ENCODE measurements around the gene IARS2.
"Not testable (repeated sequence)": the region's sequence is repeated elsewhere in the genome, so short reads cannot be mapped to it uniquely, and the experiment has no call there.

The IARS2 gene

DNA sequence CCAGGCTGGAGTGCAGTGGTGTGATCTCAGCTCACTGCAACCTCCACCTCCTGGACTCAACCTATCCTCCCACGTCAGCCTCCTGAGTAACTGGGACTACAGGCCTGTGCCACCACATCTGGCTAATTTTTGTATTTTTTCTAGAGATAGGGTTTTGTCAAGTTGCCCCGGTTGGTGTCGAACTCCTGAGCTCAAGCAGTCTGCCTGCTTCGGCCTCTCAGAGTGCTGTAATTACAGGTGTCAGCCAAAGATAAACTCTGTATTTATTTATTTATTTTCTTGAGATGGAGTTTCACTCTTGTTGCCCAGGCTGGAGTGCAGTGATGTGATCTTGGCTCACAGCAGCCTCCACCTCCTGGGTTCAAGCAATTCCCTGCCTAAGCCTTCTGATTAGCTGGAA is 18.7 kb downstream of the IARS2 start:
- DNase-seq (ENCODE audit: low read depth in 3 of 3): not testable (repeated sequence)

DNA sequence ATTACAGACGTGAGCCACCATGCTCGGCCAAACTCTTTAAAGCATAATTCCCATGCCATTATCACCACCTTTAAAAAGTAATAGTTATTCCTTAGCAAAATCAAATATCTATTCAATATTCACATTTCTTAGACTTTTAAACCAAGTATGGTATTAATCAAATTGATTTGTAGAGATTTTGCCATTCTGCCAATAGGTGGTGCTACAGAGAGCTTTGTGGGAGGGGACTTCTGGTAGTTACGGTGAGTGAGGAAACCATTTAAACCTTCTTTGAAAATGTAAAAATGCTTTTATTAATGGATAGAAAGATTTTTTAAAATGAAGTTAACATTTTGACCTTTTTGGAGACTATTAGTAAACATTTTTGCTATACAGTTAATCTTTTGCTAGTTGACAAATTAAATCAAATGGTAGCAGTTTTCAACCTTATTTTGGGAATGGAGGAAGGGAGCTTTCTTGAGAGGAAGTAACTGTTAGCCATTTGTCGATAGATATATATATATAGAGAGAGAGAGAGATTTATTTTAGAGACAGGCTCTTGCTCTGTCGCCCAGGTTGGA is 19.3 kb downstream of the IARS2 start:
- DNase-seq (ENCODE audit: low read depth in 3 of 3): no peak

DNA sequence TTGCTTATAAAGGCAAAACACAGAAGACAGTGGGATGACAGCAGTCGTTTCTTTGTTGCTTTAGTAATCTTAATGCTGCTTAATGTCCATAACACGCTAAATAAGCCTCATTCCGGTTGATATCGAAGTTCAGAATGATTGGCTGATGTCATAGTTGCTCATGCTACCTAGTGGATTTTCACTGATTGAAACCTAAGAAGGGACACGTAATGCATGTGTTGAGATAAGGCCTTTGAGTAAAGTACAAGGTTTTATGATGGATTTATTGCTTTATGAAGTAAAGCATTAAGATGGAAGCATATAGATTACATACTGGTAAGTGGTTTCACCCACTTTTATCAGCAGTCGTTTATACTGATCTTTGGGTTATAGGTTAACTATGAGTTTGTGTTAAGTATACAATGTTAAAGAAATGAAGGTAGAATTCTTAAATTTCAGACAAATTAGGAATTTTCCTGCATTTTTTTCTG is 25.1 kb downstream of the IARS2 start:
- no peak for DNase-seq (ENCODE audit: low read depth in 3 of 3)

DNA sequence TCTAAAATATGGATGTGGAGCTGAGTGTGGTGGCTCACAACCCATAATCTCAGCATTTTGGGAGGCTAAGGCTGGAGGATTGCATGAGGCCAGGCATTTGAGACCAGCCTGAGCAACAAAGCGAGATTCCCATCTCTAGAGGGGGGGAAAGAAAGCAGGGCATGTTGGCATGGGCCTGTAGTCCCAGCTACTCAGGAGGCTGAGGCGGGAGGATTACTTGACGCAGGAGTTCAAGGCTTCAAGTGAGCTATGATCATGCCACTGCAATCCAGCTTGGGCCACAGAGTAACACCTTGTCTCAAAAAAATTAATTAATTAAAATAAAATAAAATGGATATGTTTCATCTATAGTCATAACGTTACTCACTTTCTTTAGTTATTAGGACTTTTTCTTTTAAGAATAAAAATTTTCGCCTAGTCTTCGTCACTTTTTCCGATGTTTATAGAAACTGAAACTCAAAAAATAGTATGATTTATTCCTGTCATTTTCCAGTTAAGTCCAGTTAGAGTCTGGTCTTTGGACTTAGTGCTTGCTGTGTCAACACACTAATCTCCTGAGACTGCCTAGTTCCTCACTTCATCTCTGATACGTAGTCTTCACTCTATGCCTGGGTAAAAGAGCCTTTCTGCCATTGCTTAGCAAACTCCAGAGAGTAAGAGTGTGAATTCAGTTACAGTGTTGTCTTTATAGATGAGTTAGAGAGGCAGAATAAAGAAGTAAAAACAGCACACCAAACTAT is 28.0 kb downstream of the IARS2 start:
- DNase-seq (ENCODE audit: low read depth in 3 of 3): no peak

GRCh38 chr1:220123066-220123465 is 29.1 kb downstream of the IARS2 start:
- DNase-seq (ENCODE audit: low read depth in 3 of 3): no peak

GRCh38 chr1:220123889-220124288 is 30.0 kb downstream of the IARS2 start:
- no peak for DNase-seq (ENCODE audit: low read depth in 3 of 3)

DNA sequence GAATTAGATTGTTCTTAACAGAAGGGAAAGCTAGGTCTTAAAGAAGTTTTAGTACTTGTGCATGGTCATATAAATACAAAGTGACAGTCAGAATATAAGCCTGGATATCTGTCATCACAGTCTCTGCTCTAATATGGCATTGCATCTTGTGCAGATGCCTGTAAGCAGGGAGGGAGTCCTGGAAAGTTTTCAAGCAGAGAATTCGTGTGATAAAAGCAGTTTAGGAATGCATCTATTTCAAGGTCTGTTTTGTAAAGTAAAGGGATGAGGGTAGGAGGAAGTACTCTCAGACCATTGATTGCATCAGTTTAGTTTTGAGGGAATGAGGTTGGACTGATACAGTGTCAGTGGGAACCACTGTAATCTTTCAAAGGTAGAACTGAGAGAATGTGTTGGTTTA is 30.6 kb downstream of the IARS2 start:
- DNase-seq (ENCODE audit: low read depth in 3 of 3): no peak

DNA sequence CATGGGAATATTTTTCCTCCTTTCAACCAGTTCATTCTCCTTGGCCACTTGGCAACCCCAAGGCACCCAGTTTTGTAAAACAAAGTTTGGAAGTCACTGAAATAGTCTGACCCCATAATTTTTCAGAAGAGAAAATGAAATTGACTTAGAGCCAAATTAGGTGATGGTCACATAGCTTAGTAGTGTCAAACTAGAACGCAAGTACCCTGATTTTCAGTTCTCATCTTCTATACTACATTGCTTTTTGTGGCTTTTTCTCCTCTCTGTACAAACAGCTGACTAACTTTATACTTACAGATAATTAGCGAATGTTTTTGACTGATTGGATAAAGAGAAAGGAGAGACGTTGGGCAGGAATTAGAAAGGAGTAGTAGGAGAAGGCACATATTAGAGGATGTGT is 33.1 kb downstream of the IARS2 start:
- no peak for DNase-seq (ENCODE audit: low read depth in 3 of 3)

DNA sequence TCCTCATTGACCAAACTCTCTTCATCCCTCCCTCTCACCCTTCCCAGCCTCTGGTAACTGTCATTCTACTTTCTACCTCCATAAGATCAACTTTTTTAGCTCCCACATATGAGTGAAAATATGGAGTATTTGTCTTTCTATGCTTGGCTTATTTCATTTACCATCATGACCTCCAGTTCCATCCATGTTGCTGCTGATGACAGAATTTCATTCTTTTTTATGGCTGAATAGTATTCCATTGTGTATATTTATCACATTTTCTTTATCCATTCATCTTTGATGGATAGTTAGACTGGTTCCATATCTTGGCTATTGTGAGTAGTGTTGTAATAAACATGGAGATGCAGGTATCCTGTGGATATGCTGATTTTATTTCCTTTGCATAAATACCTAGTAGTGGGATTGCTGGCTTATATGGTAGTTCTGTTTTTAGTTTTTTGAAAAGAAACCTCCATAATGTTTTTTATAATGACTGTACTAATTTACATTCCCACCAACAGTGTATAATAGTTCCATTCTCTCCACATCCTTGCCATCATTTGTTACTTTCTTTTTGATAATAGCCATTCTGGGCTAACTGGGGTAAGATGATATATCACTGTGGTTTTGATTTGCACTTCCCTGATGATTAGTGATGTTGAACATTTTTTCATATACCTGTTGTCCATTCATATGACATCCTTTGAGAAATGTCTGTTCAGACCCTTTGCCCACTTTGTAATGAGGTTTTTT is 35.7 kb downstream of the IARS2 start:
- no peak for DNase-seq (ENCODE audit: low read depth in 3 of 3)

GRCh38 chr1:220135755-220136154 is 41.8 kb downstream of the IARS2 start:
- DNase-seq (ENCODE audit: low read depth in 3 of 3): no peak

DNA sequence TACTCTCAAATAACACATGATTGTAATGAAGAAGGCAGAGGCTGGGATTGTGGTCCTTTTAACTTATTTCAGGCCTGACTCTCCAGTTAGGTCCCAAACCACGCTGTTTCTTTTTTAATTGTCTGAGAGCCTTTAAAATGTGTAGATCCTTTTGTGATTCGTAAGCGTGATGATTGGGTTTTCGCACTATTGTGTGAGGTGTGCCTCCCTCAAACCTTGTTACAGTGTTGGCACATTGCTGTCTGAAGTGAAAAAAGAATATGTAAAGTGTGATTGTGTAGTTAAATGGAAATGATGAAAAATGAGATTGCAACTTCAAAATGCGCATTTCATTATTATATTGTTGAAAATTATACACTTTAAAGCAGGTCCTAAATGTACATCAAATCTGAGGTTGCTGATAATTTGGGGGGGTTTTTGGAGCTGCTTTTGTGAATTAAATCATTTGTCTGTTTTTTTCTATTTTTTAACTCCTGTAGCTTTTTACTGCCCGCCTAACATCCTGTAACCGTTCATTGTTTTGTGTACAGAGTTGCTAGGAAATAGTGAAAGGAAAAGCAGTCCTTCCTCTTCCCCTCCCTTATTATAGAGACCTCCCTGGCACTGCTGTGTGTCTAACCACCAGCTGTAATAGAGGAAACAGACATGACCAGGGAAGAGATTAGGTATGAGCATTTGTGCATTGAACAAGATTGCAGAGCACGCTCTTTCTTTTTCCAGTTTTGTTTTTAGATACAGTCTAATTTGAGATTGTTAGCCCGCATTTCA is 43.3 kb downstream of the IARS2 start:
- DNase-seq (ENCODE audit: low read depth in 3 of 3): no peak

DNA sequence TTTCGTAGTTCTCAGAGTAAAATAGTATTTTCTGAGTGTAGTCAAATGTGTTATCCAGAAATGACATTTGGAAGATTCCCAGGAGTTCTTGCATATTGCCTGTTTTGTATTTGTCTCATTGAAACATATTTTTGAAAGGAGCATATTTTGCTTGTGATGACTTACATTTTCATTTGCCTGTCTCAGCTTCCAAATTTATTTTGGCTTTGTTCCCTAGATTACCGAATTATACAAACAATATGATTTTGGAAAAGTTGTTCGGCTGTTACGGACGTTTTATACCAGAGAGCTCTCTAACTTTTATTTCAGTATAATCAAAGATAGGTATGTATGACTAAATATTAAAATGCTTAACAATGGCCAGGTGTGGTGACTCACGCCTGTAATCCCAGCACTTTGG is 46.0 kb downstream of the IARS2 start:
- DNase-seq (ENCODE audit: low read depth in 3 of 3): no peak

DNA sequence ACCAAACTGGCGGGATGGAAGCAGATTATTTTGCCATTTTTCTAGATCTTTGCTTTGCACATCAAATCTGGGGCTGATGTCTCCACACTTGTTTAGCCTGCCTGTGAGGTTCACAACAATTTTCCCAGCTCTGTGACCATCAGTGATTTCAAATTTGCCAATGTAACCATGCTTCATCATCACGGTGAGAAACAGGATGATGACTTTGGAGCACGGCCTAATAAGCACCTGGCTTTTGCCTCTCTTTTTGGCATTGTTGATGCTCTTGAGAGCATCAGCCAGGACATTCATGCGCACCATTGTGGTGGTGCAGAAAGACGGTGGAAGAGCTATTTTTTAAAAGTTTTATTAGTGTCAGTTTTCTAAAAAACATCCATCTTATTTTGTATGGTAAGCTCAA is 50.1 kb downstream of the IARS2 start:
- DNase-seq (ENCODE audit: low read depth in 3 of 3): no peak

- DNase-seq (ENCODE audit: low read depth in 3 of 3): no peak
These were observed 55.8 kb downstream of the IARS2 start for GRCh38 chr1:220149742-220150141.

- DNase-seq (ENCODE audit: low read depth in 3 of 3): no peak
These were observed 57.5 kb downstream of the IARS2 start for GRCh38 chr1:220151454-220151853.

DNA sequence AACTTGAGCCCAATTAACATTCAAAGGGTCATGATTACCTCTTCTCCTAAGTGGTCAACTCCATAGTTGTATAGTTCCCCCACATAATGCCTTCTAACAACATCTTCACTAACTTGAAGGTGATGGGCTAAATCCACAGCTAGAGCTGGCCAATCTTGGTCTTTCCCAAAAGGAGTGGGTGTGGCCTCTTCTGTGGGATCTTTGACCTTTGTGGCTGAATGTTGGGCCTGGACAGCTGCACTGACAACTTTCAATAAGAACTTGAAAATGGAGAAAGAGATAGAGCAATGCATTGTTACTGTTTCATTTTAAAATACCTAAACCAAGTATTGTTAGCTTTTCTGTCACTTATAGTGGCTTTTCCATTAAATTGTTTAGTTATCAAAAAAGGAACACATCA is 59.2 kb downstream of the IARS2 start:
- DNase-seq (ENCODE audit: low read depth in 3 of 3): no peak

GRCh38 chr1:220156620-220157146 is 62.8 kb downstream of the IARS2 start:
- DNase-seq (ENCODE audit: low read depth in 3 of 3): no peak

DNA sequence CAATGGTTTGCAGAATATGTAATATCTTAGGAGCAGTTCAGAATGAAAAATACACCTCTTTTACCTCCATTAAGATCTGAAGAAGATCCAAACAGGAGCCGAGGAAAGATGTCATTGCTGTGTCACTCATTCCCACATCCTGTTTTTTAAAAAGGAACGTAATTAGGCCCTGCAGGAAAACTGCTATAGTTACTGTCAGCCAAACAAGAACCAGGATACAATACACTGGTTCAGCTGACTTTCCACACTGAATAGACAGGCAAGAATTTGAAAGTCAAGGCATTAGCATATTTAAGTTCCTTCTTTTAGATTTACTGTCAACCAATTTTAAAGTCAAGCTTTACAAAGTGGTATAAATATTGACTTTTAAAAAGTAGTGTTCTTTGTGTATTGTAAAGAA is 63.8 kb downstream of the IARS2 start:
- DNase-seq (ENCODE audit: low read depth in 3 of 3): no peak

GRCh38 chr1:220158530-220158929 is 64.6 kb downstream of the IARS2 start:
- DNase-seq (ENCODE audit: low read depth in 3 of 3): not testable (repeated sequence)

DNA sequence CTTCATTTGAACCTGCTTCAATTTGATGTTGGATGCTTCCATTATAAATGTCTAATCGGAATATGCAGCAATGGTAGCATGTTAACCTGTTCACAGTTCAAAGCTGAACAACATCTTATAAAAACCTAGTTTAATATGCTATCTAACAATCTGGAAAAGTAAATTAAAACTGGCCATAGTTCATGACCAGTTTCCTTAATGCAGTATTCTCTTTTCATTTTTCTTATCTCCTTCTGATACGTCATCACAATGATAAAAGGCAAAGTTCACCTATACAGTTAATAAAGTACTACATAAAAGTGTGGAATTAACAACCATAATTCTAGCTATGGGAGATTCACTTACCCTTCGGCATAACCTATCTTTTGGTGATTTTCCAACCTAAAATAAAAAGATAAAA is 65.1 kb downstream of the IARS2 start:
- DNase-seq (ENCODE audit: low read depth in 3 of 3): no peak

DNA sequence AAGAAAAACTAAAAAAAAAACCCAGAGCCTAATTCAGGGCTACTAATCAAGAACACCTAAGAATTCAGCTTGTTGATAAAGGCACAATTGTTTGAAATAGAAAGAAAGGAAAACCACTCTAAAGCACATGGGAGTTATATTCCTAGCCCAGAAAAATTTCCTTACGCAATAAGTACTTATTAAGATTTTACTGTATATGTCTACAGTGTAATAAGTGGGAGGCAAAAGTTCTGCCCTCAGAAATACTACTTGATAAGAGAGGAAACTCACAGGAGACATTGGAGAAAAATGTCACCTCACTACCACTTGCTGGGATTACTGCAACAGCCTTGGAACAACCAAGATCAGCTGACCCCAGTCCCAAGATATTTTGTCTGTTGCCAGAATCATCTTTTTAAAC is 66.1 kb downstream of the IARS2 start:
- DNase-seq (ENCODE audit: low read depth in 3 of 3): no peak

DNA sequence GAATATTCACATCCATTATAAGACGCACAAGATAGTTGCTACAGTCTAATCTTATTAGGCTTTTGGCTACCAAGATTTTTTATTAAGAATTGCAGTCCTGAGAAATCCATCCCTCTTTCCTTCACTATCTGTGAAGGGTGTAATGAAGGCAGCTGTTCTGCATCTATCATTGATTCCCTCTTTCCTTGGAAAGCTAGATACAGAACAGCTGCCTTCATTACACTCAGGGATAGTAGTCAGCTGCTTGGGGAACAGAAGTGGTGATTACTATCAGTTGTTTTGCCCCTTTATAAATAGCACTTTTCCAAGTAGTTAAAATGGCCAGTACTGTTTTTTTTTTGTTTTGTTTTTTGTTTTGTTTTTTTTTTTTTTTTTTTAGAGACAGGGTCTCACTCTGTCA is 70.2 kb downstream of the IARS2 start:
- DNase-seq (ENCODE audit: low read depth in 3 of 3): no peak
